Suppressor macrophage (primary cell): Measurements from ENCODE around the gene ARID3A.
"Not testable (repeated sequence)": the region's sequence is repeated elsewhere in the genome, so short reads cannot be mapped to it uniquely, and the experiment has no call there.

Experiments used
- DNase-seq, 4 experiments: peaks; one replicate each; pipeline ENCODE4 v3.0.0-alpha.2; 2020 to 2022

The ARID3A gene

DNA sequence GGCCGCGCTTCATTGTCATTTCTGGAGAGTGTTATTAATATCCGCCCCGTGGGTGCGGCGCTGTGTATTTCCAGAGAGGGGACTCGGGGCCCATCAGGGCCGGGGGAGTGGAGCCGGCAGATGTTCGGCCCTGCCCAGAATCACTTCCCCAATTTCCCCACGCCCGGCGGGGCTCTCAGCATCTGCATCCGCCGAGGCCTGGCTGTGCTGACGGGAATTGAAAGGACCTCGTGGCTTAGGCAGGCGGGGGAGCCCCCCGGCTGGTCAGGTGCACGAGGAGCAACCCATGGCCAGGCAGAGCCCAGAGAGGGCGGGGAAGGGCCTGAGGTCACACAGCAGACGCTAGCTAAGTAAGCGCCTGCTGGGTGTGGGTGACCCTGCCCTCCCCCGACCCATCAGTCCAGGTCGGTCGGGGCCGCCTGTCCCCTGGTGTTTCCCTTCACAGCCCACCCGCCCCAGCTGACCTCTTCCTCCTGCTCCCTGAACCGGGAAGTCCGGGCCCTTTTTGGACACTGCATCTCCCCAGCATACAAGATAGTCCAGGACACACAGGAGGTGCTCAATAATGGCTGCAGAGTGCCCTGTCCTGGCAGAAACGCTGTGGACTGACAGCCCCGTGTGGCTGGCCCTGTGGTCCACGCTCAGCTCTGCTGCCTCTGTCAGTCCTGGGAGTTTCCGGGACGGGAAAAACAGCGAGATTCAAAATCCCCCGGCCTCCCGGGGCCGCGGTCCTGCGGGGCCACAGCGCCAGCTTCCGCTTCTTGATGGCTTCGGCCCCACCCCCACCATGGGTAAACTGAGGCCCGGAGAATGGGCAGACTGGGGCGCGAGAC is 22.1 kb downstream of the ARID3A start:
- peak; percentile 99 for DNase-seq

DNA sequence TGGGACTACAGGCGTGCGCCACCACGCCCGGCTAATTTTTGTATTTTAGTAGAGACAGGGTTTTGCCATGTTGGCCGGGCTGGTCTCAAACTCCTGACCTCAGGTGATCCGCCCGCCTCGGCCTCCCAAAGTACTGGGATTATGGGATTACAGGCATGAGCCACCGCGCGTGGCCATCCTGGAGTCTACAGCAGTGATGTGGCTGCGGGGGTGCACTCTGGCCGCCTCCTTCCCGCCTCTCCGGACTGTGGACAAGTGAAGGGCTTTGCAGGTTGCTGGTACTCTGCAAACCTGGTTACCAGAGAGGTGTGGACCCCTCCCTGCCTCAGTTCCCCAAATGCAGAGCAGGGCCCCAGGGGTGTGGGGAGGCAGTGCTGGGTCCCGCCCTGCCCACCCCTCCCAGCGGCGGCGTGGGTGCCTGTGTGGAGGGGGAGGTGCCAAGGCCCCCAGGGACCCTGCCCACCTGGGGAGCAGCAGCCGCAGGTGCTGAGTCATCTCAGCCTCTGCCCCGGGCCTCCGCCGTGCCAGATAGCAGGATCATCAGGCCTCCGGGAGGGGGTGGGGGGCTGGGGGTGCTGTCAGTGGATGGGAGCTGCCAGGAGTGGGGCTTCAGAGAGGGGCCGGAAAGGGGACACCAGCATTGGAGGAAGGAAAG is 23.1 kb downstream of the ARID3A start:
- peak in 1 of 4 experiments; percentile 3 for DNase-seq

DNA sequence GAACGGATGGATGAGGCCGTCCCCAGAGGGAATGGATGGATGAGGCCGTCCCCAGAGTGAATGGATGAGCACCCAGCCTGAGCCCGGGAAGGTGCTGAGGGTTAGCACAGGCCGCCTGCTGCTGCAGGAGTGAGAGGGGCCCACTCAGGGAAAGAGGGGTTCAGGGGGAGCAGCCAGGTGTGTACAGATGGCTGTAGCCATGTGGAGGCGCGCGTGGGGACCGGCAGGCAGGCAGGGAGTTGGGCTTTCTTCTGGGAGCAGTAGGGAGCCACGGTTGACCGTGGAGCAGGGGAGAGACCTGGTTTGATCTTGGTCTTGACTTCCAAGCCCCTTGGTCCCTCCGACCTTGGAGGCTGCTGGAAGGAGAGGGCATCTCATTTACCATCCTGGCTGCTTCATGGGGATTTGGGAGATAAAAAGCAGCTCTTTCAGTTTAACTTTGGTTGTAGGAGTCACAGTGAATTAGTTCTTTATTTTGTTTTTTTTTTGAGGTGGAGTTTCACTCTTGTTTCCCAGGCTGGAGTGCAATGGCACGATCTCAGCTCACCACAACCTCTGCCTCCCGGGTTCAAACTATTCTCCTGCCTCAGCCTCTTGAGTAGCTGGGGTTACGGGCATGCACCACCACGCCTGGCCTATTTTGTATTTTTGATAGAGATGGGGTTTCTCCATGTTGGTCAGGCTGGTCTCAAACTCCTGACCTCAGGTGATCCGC is 24.7 kb downstream of the ARID3A start:
- no peak for DNase-seq

DNA sequence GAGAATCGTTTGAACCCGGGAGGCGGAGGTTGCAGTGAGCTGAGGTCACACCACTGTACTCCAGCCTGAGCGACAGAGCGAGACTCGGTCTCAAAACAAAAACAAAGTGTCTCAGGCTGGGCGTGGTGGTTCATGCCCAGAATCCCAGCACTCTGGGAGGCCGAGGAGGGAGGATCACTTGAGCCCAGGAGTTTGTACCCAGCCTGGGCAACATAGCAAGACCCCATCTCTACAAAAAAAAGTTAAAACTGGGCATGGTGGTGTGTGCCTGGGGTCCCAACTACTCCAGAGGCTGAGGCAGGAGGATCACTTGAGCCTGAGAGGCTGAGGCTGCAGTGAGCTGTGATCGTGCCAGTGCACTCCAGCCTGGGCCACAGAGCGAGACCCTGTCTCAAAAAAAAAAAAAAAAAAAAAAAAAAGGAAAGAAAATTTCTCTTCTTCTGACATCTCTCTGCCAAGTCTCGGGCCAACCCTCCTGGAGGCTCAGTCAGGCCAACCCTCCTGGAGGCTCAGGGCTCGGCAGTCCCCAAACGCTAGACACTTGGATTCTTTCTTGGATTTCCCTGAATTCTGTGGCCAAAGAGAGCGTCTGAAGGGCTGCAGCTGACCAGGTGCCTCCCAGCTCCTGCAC is 26.3 kb downstream of the ARID3A start:
- no peak for DNase-seq

DNA sequence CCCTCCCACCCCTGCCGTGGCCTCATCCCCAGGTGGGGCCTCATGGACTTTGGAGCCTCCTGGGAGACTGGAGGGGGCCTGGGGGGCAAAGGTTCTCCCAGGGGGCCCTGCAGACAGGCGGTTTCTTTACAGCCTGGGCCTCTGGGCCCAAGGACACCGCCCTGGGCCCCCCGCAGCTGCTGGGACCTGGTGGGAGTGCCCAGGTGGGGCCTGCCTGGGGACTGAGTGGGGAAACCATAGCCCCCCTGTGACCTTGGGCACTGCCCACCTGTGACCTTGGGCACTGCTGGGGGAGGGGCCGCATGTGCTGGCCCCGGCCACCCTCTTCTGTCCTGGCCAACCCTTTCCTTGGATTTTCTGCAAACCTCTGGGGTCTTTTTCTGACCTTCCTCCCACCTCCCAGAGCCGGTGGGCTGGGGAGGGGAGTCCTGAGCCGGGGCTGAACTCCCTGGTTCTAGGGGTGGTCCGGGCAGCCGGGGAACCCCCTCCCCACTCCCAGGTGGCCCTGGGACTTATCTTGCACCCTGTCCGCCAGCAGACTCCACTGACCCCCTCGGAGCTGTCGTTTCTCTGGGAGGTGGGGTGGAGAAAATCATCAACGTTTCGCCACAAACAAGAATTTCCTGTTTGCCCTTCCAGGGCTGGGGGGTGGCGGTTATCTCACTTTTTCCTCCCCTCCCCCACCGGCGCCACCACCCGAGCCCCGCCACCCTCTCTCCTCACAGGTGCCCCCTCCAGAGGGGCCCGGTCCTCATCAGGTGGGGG is 27.0 kb downstream of the ARID3A start:
- peak in 2 of 4 experiments; percentile 45 to 46 for DNase-seq

DNA sequence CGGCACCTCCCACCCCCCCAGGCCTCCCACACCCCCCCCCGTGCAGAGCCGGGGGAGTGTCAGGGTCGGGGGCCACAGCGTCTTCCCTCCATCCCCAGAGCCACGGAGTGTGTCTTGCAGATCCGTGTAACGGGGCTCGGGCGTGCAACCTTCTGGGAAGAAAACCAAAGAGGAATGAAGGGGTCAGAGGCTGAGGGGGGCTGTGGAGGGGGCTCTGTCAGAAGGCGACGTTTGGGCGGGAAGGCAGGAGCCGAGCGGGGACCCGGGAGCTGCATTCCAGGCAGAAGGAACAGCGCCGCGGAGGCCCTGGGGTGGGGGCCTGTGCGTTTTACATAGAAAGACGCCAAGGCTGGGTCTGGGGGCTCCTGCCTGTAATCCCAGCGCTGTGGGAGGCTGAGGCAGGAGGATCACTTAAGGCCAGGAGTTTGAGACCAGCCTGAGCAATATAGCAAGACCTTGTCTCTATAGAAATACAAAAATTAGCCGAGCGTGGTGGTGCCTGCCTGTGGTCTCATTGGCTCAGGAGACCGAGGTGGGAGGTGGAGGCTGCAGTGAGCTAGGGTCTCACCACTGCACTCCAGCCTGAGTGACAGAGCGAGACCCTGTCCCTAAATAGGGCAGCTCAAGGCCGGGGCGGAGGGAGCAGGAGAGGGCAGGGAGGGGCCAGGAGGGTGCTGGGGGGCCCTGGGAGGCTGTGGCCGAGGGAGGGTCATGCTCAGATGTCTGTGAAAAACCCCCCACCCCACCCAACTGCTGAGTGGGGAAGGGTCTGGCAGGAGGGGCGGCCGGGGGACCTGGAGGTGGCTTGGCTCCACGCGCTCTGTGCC is 27.8 kb downstream of the ARID3A start:
- no peak for DNase-seq

DNA sequence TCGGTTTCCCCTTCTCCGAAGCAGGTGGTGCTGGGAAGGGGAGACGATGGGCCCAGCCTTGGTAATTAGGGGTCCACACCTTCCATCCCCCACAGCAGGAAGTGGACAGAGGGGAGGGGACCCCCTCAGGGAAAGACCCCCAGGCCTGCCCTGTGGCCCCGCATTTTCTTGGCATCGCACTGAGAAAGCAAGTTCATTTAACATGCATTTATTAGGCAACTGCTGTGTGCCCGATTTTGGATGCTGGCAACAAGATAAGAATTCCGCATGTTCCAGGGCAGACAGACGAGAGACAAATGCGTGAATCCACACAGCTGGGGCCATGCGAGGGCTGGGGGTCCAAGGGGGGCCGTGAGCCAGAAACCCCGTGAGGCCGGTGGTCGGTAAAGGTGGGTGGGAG is 28.4 kb downstream of the ARID3A start:
- DNase-seq: no peak

DNA sequence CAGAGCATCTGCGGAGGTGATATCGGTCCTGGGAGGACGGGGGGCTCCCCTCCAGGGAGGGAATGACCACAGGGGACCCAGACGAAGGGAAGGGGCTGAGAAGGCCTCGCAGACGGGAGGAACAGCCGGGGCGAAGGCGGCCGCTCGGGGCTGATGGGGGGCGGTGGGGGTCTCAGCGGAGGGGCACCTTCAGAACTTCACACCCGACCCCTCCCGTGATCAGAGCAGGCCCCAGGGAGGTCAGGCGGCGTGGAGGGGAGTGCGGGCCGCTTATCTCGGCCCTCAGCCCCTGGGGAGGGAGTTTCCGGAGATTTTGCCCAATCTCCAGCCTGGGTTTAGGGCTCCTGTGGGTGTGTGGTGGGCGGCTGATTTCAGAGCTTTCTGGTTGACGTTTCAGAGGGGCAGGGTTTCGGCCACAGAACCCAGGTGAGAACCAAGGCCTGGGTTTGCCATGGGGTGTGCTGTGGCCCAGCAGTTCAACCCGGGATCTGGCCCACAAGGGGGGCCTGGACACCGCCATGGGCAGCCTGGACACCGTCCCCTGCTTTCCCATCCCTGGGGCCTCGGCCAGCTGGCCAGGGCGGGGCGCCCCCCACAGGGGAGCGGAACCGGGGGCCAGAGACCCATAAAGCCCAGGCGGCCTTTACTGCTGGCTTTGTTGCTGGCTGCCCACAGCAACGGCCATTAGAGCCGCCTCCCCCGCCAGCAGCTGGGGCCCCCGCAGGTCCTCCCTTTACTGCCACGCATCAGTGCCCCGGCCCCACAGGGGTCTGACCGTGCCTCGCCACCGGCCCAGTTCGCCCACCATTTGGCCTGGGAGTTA is 29.0 kb downstream of the ARID3A start:
- peak in 2 of 4 experiments; percentile 33 to 47 for DNase-seq

DNA sequence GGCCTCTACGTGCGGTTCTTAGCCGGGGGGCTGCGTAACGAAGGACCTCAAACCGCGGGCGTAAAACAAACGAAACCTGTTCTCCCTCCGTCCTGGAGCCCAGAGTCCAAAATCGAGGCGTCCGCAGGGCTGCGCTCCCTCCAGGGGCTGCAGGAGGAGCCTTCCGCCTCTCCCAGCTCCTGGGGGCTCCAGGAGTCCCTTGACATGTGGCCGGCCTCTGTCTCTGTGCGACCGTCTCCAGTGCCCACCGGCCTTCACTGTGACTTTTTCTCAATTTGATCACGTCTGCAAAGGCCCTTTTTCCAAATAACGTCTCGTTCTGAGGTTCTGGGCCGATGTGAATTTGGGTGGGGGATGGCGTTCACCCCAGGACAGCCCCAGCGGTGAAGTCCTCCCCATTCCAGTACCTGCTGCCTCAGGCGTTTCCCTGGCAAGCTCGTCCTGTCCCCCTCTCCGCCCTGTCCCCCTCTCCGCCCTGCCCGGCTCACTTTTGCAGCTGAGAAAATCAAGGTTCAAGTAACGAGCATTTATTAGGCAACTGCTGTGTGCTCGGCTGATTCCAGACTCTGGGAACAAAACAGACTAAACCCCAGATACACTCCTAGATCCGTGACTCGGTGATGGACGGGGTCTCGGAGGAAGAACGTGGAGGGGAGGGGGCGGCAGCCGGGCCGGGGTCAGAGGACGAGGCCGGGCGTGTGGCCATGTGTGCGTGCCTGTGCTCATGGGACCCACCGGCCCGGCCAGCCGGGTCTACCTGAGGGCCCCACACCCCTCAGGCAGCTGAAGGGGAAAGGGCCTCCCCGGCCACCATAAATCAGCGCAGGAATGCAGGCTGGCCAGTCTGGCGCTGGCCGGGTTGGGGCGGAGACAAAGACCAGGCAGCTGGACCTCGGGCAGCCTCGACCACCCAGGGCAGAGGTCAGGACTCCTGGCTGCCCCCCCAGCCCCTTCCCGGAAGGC is 30.2 kb downstream of the ARID3A start:
- no peak for DNase-seq

DNA sequence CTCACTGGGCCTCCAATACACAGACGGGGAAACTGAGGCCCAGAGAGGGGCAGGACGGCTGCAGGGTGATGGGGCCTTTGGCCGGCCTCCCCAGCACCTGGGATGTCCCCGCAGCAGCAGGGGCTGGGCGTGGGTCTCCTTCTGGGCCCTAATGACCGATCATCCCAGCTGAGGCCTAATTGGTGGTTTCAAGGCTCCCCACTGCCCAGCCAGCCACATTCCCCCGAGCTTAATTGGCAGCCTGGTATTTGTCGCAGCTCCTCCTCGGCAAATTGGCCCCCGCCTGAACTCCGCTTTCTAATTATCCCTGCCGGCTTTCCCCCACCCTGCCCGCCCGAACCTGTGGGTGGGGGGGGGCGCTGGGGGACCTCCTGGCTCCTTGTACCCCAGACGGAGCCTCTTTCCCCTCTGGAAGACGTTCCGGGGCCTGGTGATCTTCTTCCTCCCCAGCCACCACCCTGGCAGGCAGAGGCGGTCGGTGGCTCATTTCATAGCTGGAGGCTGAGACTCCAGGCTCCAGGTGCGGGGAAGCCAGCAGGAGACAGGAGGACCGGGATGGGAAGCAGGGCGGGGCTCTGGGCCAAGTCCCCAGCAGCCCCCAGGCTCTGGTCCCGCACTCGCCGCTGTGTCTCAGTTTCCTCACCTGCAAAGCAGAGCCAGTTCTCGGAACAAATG is 31.1 kb downstream of the ARID3A start:
- DNase-seq: no peak

DNA sequence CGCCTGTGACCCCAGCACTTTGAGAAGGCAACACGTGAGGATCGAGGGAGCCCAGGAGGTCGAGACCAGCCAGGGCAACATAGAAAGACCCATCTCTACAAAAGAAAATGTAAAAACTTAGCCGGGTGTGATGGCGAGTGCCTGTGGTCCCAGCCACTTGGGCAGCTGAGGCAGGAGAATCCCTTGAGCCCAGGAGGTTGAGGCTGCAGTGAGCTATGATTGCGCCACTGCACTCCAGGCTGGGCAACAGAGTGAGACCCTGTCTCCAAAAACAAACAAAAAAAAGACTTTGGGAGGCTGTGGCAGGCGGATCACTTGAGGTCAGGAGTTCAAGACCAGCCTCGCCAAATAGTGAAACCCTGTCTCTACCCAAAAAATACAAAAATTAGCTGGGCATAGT is 31.7 kb downstream of the ARID3A start:
- not testable (repeated sequence) for DNase-seq

DNA sequence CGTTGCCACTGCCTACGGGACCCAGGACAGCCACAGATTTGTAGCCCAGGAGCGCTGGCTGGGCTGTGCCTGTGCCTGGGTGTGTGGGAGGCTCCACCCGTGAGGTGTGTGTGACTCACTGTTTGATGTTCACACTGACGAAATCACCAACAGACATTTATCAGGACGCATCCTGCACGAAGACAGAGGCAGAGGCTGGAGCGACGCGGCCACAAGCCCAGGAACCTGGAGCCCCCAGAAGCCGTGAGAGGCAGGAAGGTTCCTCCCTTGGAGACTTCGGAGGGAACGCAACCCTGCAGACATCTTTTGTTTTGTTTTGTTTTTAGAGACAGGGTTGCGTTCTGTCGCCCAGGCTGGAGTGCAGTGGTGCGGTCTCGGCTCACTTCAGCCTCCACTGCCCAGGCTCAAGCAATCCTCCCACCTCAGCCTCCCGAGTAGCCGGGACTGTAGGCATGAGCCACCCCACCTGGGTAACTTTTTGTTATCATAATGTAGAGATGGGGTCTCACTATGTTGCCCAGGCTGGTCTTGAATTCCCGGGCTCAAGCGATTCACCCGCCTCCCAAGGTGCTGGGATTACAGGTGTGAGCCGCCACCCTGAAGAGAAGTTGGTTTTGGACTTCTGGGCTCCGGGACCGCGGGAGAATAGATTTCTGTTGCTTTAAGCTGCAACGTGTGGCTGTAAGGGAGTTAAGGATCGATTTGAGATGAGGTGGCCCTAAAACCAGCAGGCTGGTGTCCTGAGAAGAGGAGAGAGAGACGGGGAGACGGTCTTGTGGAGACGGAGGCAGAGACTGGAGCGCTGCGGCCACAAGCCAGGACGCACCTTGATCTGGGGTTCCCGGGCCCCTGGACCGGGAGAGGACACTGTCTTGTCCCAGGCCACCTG is 33.4 kb downstream of the ARID3A start:
- peak; percentile 31 to 76 (median 64) for DNase-seq

DNA sequence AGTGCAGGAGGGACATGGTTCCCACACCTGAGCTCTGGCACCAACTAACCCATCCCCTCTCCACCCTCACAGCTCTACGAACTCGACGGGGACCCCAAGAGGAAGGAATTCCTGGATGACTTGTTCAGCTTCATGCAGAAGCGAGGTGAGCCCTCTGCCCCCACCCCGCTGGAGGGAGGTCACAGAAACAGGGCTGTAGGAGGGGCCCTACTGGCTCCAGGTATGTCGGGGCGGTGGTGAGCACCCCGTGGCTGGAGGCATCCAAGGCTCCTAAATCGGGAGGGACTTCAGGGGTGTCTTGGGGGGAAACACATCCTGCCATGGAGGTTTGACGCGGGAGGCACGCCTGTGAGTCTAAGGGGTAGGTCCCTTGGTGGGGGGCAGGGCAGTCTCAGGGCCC is 34.2 kb downstream of the ARID3A start:
- DNase-seq: no peak

DNA sequence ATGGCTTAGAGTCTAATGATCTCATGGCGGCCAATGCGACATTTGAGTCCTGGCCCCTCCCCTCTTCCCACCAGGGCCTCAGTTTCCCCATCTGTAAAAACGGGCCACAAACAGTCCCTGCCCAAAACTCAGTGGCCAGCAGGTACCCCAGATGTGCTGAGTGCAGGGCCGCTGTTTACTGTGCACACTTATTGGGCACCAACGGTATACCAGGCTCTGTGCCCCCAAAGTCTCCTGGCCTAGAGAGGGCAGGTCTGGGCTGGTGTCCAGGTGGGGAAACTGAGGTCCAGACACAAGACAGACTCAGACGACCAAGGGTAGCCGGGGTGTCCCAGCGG is 34.7 kb downstream of the ARID3A start:
- DNase-seq: no peak

DNA sequence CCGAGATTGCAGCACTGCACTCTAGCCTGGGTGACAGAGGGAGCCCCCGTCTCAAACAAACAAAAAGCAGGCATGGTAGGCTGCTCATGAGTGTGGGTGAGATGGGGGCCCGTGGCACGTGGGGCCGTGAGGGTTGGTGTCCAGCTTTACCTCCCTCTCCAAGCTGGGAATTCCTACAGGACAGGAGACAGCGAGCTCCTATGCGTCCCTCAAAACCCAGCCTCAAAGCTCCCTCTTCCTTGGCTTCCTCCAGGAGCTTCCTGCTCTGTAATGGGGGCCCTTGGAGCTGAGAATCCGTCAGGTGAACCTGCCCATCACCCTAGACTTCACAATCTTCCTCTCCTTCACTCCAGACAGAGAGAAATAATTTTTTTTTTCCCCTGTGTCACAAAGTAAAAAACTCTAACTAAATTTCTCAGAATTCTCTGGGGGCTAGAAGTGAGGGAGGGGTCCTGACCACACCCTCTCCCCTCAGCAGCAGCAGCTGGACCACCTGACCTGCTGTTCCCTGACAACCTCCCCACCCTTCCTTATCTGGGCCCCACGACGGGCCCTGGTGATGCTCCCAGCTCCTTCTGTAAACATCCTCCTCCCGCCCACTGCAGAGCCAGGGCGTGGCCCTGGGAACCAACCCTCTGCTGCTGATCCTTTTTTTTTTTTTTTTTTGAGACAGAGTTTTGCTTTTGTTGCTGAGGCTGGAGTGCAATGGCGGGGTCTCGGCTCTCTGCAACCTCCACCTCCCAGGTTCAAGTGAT is 36.2 kb downstream of the ARID3A start:
- DNase-seq: peak; percentile 39 to 82 (median 67)

DNA sequence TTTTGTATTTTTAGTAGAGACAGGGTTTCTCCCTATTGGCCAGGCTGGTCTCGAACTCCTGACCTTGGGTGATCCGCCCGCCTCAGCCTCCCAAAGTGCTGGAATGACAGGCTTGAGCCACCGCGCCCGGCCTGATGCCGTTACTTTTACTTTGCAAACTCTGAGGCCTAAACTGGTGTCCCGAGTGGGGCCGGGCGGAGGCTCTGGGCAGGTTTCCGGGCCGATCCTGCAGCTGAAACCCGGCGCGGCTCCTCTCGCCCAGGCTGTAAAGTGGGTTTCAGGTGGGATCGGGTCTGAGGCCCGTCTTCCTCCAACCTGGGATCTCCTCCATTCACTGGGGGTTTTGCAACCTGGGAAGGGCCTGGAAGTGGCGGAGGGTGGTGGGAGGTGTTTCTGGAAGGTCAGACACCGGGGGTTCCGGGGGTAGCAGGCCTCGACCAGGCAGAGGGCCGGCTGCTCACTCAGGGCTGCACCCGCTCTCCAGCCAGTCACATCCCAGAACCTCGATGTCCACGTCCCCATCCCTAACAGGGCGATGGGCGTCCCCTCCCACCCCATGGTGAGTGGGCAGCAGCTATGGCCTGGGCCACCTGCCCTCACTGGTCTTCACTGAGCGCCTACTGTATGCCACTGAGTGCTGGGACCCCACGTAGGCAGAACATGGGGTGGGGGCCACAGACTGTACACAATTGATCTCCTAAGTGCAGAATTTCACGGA is 37.0 kb downstream of the ARID3A start:
- no peak for DNase-seq
